Motor neuron (in vitro differentiated cells): ENCODE data around the gene KCNB1. TPM values are rescaled to one million over a fixed set of nuclear protein-coding genes. Genes with fewer than 3 reads are reported as not detected.
"Not testable (repeated sequence)": the region's sequence is repeated elsewhere in the genome, so short reads cannot be mapped to it uniquely, and the experiment has no call there.

Experiments used
- ATAC-seq, 8 experiments: fragments of 200-7000 bp; cut with Tn5 transposase; replicated peaks in 6 of 8; 2 replicates each; pipeline ENCODE4 v1.8.0; 2021; ENCODE audit warnings: mild to moderate bottlenecking in 8 of 8, moderate library complexity in 8 of 8
- H3K27ac ChIP-seq, 2 donors: fragments of 250-450 bp; sonication (Bioruptor Pico); 2 replicates each; pipeline ENCODE4 v1.9.0; 2021; ENCODE audit warnings: antibody characterized with exemption in 2 of 2, mild to moderate bottlenecking in 2 of 2, moderate library complexity in 1 of 2
- H3K4me1 ChIP-seq, 2 donors: fragments of 250-450 bp; sonication (Bioruptor Pico); replicated peaks in 1 of 2; 2 replicates each; pipeline ENCODE4 v1.6.1; 2021; ENCODE audit warnings: antibody characterized with exemption in 2 of 2, mild to moderate bottlenecking in 2 of 2, moderate library complexity in 1 of 2
- H3K4me3 ChIP-seq, 5 donors: fragments of 250-450 bp; sonication (Bioruptor Pico); 2 replicates each; pipeline ENCODE4 v1.9.0; 2021; ENCODE audit warnings: antibody characterized with exemption in 5 of 5, mild to moderate bottlenecking in 5 of 5, moderate library complexity in 4 of 5
- WGBS, 10 experiments: fragments of 450-650 bp; shearing (Covaris generic); methylation state at CpG; one replicate each; pipeline ENCODE4 v1.0.0; 2022; 5-methylcytosine and 5-hydroxymethylcytosine counted together
- in situ Hi-C, 9 experiments: fragments of 400-800 bp; cut with MboI; loops; one replicate each; pipeline ENCODE4 v1.15.0; 2021; ENCODE audit warnings: low sequenced_read_pairs in 9 of 9, low pct_unique_long_range_greater_than_20kb in 2 of 9; ENCODE audit not compliant: unreplicated experiment in 9 of 9
- total RNA-seq, 8 experiments: library from RNA; unstranded; fragments of 300-600 nt; gene quantifications; 2 replicates each; pipeline versions ENCODE4 v1.2.3 to v1.2.4, GENCODE V29; 2022

The KCNB1 gene
- total RNA-seq, 8 experiments from 2014 or later = 0.58 to 11.5 (median 3.1) TPM

DNA sequence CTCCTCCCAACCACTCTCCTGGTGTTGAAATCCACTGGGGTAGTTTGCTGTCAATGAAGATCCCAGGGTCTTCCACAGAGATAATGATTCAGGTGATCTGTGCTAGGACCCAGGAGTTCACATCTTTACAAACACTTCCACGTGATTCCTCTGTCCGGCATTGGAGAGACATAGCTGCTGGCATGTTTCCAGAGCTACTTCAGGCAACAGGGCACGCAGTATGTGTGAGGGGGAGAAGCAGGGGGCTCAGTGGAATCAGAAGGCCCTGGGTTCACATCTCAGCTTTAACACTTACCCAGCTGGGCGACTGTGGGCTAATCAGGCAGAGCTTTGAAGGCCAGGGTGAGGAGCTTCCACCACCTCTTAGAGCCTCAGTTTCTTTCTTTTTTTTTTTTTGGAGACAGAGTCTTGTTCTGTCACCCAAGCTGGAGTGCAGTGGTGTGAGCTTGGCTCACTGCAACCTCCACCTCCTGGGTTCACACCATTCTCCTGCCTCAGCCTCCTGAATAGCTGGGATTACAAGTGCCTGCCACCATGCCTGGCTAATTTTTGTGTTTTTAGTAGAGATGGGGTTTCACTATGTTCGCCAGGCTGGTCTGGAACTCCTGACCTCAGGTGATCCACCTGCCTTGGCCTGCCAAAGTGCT, 72.4 kb downstream of the KCNB1 start:
- in situ Hi-C loops, H3K4me3 ChIP-seq, H3K27ac ChIP-seq, H3K4me1 ChIP-seq: not testable (repeated sequence)
- 0 to 80% (median 58%) methylated on average over 1 to 3 of the region's 5 CpGs; no CpG with 5 or more reads in 4 of the 10 experiments for WGBS, 10 experiments
- peak in 2 of 8 experiments; percentile 53 to 90 for ATAC-seq

DNA sequence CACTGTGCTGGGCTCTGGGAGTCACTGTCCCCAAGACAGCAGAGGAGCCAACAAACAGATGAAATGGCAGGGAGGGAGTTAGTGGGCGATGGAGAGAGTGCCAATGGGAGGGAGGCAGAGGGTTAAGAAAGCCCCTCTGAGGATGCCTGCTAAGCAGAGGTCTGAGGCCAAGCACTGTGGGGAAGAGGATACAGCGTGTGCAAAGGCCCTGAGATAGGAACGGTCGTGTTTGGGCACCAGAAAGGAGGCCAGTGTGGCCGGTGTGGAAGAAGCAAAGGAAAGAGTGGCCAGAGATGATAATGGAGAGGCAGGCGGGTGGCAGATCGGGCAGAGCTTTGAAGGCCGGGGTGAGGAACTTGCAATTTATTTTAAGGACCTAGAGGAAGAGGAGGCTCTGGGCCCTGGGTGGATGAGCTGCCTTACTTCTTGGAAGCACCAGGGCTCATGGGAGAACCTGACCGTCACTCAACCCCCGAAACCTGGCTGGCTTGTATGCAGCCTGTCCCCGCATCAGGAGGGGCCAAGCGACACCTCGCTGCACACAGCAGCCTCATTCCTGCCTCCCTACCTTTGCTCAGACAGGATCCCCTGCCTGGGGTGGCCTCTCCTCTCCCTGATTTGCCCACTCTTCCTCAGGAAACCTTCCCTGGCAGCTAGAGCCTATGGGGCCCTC, 73.0 kb downstream of the KCNB1 start:
- no peak overlapping the region for H3K27ac ChIP-seq
- WGBS, 10 experiments = 20 to 94% (median 71%) methylated on average over 1 to 13 of the region's 13 CpGs; no CpG with 5 or more reads in 3 of the 10 experiments
- no peaks in the 10 kb centered on the region for H3K4me1 ChIP-seq
- no peak for ATAC-seq
- in situ Hi-C loops = no loop called here
- H3K4me3 ChIP-seq = no peak overlapping the region

DNA sequence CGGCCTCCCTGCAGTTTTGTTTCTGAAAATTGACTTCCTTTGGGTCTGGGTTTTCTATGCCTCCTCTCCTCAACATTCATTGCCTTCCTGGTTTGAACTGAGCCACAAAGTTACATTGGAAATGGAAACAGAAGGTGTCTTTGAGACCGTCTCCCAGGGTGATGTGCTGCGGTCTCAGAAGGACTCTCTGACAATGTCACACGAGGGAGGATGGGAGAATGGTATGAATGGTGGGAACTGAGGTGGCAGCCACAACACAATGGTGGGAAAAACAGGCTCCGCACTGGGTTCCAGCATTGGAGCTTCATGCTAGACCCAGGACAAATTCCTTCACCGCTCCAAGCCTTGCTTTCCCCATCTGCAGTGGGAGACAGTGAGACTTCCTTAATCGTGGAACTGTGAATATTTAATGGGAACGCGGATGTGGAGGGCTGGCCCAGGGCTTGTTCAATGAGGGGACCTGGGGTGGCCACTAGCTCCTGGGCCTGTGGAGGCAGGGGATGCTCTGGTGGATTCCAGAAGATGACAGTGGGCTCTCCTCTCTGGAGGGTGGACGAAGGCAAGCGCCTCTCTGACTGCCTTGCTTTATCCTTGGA, 73.9 kb downstream of the KCNB1 start:
- H3K27ac ChIP-seq = no peak overlapping the region
- in situ Hi-C loops = no loop called here
- 75 to 100% (median 88%) methylated on average over 1 to 4 of the region's 11 CpGs; no CpG with 5 or more reads in 4 of the 10 experiments for WGBS, 10 experiments
- ATAC-seq = peak in 1 of 8 experiments; percentile 51
- H3K4me3 ChIP-seq = no peak overlapping the region
- H3K4me1 ChIP-seq = no peaks in the 10 kb centered on the region

DNA sequence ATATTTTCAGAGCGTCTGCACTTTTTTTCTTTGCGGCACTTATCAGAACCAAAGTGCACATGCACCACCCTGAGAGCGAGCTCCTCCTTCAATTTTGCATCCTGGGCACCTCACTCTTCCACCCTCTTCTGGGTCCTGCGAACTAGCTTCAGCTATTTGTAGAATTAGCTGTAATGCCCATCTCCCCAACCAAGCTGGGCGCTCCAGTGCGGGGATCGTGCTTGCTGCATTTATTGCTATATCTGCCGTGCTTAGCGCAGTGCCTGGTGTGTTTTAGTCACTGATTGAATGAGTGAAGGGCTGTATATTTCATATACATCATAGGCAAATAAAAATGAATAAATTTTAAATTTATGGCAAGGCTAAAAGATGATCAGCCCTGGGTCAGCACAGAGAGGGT, 75.8 kb downstream of the KCNB1 start:
- 43 to 93% (median 80%) methylated on average over 1 to 9 of the region's 9 CpGs; no CpG with 5 or more reads in 1 of the 10 experiments for WGBS, 10 experiments

DNA sequence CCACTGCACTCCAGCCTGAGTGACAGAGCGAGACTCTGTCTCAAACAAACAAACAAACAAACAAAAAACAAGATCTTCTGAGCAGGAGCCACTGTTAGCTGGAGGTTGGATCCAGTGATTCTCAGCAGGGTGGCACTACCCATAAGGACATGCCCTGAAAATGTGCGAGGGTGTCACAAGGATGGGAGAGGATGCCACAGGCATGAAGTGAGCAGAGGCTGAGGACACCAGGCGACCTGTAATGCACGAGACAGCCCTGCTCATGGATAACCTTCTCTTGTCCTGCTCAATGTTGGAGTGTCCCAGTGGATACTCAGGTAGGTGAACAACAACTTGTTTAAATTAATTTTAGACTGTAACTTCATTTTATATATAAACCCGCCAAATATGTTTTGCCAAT, 76.8 kb downstream of the KCNB1 start:
- in situ Hi-C loops = no loop called here
- no peak for ATAC-seq
- 64 to 92% (median 80%) methylated on average over 1 to 5 of the region's 5 CpGs; no CpG with 5 or more reads in 3 of the 10 experiments for WGBS, 10 experiments
- H3K4me3 ChIP-seq = no peak overlapping the region
- no peaks in the 10 kb centered on the region for H3K4me1 ChIP-seq
- no peak overlapping the region for H3K27ac ChIP-seq

More for the DNA sequence above, 75.8 kb downstream of the KCNB1 start:
- H3K4me3 ChIP-seq = no peak overlapping the region
- ATAC-seq = no peak
- no peaks in the 10 kb centered on the region for H3K4me1 ChIP-seq
- in situ Hi-C loops = no loop called here
- no peak overlapping the region for H3K27ac ChIP-seq

DNA sequence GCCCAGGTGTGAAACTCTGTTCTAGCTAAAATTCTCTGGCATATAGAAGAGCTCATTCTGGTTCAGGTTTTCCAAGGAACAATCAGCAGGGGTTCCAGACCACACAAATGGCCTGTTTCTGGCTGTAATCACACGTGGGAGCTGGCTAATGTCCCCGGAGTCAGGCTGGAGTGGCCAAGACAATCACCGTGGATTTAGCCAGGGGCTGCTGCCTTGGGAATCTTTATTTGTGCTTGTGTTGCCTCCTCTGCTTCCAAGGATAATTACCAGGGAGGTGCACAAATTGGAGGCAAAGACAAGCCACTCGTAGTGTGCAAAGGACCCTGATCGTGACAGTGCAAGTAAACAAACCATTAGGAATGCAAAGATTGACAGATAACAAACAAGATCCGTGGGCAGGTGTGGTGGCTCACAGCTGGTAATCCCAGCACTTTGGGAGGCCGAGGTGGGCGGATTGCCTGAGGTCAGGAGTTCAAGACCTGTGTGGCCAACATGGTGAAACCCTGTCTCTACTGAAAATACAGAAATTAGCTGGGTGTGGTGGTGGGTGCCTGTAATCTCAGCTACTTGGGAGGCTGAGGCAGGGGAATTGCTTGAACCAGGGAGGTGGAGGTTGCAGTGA, 77.3 kb downstream of the KCNB1 start:
- Histone ChIP-seq H3K4me3 (no peak overlapping the region), H3K27ac (no peak overlapping the region), H3K4me1 (no peaks in the 10 kb centered on the region)
- no peak for ATAC-seq
- in situ Hi-C loops = no loop called here
- WGBS, 10 experiments = 20 to 47% (median 42%) methylated on average over 1 to 8 of the region's 8 CpGs; no CpG with 5 or more reads in 3 of the 10 experiments

DNA sequence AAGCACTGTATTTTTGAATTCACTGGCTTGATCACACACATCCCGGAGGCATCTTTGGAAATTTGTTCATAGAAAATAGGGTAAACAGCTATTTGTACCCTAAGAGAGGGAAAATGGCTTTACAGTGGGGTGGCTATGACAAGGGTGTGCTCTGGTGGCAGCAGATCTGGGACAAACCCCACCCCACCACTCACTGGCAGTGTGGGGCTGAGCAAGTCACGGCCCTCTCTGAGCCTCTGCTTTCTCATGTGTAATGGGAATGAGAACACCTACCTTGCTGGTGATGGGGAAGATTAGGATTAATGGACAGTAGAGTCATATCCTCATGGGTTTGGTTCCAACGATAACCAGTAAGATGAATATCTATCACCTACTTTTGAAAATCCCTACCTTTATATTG, 78.0 kb downstream of the KCNB1 start:
- Histone ChIP-seq H3K4me3 (no peak overlapping the region), H3K27ac (no peak overlapping the region), H3K4me1 (no peaks in the 10 kb centered on the region)
- in situ Hi-C loops = no loop called here
- 80 to 100% (median 89%) methylated on average over 1 to 3 of the region's 3 CpGs; no CpG with 5 or more reads in 2 of the 10 experiments for WGBS, 10 experiments
- ATAC-seq = no peak

DNA sequence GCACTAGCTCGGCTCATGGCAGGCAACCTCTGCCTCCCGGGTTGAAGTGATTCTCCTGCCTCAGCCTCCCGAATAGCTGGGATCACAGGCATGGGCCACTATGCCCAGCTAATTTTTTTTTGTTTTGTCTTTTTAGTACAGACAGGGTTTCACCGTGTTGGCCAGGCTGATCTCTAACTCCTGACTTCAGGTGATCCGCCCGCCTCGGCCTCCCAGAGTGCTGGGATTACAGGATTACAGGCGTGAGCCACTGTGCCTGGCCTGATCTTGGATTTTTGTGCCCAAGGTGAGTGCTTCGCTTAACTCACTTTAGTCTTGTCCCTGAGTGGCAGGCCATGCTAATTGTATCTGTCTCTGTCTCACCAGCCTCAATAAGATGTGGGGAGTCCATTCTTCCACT, 78.6 kb downstream of the KCNB1 start:
- no peak overlapping the region for H3K4me3 ChIP-seq
- in situ Hi-C loops = no loop called here
- H3K4me1 ChIP-seq = no peaks in the 10 kb centered on the region
- no peak for ATAC-seq
- WGBS, 10 experiments = 50 to 100% (median 83%) methylated on average over 1 to 8 of the region's 9 CpGs; no CpG with 5 or more reads in 1 of the 10 experiments
- no peak overlapping the region for H3K27ac ChIP-seq

DNA sequence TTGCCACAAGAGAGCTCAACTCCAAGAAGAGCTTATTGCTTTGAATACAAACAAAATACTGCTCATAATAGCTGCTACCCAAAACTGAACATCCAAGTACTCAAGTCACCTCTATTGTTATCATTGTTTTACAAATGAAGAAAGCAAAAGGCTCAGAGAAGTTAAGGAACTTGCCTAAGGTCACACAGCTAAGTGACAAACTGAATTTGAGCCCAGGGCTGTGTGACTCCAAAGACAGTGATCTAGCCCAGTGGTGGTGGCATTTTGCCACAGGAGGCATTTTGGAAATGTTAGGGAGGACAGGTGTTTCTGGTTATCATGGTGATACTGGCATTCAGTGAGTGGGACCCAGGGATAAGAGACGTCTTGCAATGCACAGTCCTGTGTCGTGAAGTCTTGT, 79.5 kb downstream of the KCNB1 start:
- no peak for ATAC-seq
- H3K27ac ChIP-seq = no peak overlapping the region
- no peak overlapping the region for H3K4me3 ChIP-seq
- in situ Hi-C loops = no loop called here
- WGBS, 10 experiments = 92 to 100% (median 100%) methylated on average over 1 to 2 of the region's 2 CpGs; no CpG with 5 or more reads in 3 of the 10 experiments
- no peaks in the 10 kb centered on the region for H3K4me1 ChIP-seq

DNA sequence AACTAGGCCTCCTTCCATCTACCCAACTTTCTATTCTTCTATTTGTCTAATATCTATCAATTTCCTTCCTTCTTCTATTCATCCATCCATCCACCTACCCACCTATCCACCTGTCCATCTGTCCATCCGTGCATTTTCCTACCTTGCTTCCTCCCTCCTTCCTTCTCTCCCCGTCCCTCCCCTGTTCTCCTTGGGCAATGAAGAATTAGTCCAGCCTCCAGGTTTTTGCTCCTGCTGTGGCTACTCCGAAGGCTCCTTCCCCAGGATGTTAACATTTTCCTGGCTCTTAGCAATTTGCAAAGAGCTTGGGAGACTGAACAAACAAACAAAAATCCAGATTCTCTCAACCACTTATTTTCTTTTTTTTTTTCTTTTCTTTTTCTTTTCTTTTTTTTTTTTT, 81.6 kb downstream of the KCNB1 start:
- WGBS, 10 experiments = 8 to 67% (median 41%) methylated on average over 1 to 3 of the region's 3 CpGs
- no peak overlapping the region for H3K27ac ChIP-seq
- in situ Hi-C loops = no loop called here

DNA sequence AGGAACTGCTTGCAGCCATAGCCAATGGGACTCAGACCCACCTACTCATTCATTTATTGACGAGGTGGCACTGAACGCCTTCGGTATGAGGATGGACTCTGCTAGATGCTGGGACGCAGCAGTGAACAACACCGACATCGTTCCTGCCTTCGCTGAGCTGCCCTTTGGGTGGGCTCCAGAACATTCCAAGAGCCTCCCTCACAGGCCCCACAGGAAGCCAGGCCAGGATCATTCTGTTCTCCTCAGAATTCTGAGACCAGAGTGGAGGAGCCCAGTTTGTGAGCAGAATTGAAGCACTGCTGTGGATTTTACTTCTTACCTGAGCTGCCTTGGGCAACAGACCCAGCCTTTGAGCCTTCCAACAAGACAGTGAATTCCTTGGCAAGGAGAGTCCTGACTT, 82.1 kb downstream of the KCNB1 start:
- in situ Hi-C loops = no loop called here
- WGBS, 10 experiments = 25 to 95% (median 69%) methylated on average over 3 to 7 of the region's 7 CpGs; no CpG with 5 or more reads in 5 of the 10 experiments
- Histone ChIP-seq H3K27ac (no peak overlapping the region), H3K4me1 (no peaks in the 10 kb centered on the region), H3K4me3 (no peak overlapping the region)
- peak in 1 of 8 experiments; percentile 47 for ATAC-seq

More for the DNA sequence above, 81.6 kb downstream of the KCNB1 start:
- H3K4me3 ChIP-seq = no peak overlapping the region
- no peaks in the 10 kb centered on the region for H3K4me1 ChIP-seq
- peak in 1 of 8 experiments; percentile 87 for ATAC-seq

DNA sequence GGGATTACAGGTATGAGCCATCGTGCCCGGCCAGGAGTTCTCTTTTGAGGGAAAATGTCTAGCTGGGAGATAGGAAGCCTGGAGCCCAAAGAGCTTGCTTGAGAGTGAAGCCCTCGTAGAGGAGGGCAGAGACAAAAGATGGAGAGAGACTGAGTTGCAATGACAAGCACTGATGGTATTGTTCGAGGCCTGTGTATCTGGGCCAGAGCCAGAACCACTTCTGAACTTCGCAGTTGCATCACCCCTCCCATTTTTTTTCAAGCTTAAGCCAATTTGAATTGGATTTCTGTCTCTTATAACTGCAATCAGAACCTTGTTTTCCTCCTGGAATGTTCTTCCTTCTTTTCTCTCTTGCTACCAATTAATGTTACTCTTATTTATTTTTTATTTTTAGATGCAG, 83.1 kb downstream of the KCNB1 start:
- Histone ChIP-seq H3K4me3 (no peak overlapping the region), H3K4me1 (no peaks in the 10 kb centered on the region), H3K27ac (no peak overlapping the region)
- WGBS, 10 experiments = 20 to 100% (median 80%) methylated on average over 1 to 5 of the region's 5 CpGs; no CpG with 5 or more reads in 1 of the 10 experiments
- no peak for ATAC-seq
- in situ Hi-C loops = no loop called here
